Measurements from ENCODE around the gene UBL4A.
A peak's percentile ranks its signal among the peaks of the same experiment; 100 is the strongest.

UBL4A gene

DNA sequence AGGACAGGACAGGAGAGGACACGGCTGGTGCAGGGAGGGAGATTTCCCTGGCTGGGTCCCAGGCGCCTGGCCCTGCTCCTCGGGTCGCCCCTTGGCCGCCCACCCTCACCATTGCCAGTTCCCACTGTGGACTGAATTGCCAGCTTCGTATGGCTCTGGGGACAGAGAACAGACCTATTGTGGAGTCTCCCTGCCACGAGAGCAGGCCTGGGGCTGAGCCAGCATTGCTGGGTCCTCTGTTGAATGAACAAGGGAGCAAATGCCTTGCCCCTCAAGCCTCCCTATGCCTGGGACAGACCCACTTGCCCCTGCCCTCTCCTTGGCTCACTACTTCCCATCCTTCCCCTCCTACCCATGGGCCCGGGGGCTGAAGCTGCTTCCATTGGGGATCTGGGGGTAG lies 24.0 kb downstream of the UBL4A start:
- TF ChIP-seq, protein P1, sequence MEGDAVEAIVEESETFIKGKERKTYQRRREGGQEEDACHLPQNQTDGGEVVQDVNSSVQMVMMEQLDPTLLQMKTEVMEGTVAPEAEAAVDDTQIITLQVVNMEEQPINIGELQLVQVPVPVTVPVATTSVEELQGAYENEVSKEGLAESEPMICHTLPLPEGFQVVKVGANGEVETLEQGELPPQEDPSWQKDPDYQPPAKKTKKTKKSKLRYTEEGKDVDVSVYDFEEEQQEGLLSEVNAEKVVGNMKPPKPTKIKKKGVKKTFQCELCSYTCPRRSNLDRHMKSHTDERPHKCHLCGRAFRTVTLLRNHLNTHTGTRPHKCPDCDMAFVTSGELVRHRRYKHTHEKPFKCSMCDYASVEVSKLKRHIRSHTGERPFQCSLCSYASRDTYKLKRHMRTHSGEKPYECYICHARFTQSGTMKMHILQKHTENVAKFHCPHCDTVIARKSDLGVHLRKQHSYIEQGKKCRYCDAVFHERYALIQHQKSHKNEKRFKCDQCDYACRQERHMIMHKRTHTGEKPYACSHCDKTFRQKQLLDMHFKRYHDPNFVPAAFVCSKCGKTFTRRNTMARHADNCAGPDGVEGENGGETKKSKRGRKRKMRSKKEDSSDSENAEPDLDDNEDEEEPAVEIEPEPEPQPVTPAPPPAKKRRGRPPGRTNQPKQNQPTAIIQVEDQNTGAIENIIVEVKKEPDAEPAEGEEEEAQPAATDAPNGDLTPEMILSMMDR (IDR thresholded peaks at IDR 0.05; ENCODE audit: insufficient read depth, low read depth, low read length, missing control alignments): no peak
- no peak for DNase-seq (ENCODE audit: low read depth)
- H3K4me3 ChIP-seq (ENCODE audit: low read length): no peak overlapping the region

DNA sequence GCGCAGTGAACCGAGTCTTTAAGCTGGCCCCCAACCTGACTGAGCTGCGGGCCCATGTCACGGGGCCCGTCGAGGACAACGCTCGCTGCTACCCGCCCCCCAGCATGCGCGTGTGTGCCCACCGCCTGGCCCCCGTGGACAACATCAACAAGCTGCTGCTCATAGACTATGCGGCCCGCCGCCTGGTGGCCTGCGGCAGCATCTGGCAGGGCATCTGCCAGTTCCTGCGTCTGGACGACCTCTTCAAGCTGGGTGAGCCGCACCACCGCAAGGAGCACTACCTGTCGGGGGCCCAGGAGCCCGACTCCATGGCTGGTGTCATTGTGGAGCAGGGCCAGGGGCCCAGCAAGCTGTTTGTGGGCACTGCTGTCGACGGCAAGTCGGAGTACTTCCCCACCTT lies 26.1 kb downstream of the UBL4A start:
- no peak overlapping the region for H3K4me3 ChIP-seq (ENCODE audit: low read length)
- TF ChIP-seq, protein P1 (IDR thresholded peaks at IDR 0.05; ENCODE audit: insufficient read depth, low read depth, low read length, missing control alignments): peak; percentile 23
- no peak for DNase-seq (ENCODE audit: low read depth)

DNA sequence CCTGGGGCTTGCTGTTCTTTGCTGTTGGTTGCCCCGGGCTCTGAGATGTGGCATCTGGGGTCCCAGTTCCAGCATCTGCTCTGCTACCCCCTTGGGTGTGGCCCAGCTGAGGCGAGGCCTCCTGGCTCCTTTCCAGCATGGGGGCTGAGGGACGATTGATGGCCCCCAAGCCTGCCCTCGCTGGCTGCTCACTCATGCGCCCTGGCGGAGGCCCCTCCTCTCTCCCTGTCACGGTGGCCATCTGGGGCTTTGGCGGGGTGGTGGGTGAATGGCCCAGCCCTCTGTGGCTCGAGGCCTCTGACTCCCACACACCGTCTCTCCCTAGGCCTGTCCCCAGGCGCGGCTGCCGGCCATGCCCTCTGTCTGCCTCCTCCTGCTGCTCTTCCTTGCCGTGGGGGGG lies 26.6 kb downstream of the UBL4A start:
- no peak for DNase-seq (ENCODE audit: low read depth)
- TF ChIP-seq, protein P1 (IDR thresholded peaks at IDR 0.05; ENCODE audit: insufficient read depth, low read depth, low read length, missing control alignments): no peak
- H3K4me3 ChIP-seq (ENCODE audit: low read length): peak overlapping the region; percentile 60

DNA sequence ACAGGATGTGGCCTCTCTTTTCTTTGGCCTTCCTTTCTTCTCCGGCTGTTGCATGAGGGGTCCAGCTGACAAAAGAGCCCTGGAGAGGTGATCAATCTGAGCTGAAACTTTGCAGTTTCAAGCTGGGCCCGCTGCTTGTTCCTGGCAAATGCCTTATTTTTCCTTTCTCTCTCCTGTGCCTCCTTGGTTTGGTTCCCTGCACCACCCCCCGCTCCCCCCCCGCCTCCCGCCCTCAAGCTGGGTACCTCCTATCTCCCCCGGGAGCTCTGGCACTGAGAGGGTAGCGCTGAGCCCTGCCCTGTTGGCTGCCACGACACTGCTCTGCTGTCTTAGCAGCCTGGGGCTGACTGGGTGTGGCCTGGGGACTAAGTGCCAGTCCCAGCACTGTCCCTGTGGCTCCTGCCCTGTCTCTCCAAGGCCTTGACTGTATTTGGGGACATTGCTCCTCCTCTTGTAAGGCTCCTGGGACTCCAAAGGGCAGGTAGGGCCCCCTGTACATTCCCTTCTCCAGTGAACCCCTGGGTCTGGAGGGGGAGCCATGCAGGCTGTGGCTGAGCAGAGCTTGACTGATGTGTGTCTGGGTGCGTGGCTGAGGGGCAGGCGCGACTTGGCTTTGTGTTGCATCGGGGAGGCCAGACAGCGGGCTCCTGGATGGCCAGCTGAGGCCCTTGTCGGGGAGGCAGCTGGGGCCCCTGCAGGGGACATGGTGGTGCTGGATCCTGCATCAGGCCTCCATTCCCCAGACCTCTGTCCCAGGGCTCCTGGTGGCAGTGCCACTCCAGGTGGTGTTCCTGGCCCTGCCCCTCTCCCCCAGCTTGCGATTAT lies 27.2 kb downstream of the UBL4A start:
- TF ChIP-seq, protein P1 (IDR thresholded peaks at IDR 0.05; ENCODE audit: insufficient read depth, low read depth, low read length, missing control alignments): no peak
- peak overlapping the region; percentile 60 for H3K4me3 ChIP-seq (ENCODE audit: low read length)
- peak; percentile 17 for DNase-seq (ENCODE audit: low read depth)

DNA sequence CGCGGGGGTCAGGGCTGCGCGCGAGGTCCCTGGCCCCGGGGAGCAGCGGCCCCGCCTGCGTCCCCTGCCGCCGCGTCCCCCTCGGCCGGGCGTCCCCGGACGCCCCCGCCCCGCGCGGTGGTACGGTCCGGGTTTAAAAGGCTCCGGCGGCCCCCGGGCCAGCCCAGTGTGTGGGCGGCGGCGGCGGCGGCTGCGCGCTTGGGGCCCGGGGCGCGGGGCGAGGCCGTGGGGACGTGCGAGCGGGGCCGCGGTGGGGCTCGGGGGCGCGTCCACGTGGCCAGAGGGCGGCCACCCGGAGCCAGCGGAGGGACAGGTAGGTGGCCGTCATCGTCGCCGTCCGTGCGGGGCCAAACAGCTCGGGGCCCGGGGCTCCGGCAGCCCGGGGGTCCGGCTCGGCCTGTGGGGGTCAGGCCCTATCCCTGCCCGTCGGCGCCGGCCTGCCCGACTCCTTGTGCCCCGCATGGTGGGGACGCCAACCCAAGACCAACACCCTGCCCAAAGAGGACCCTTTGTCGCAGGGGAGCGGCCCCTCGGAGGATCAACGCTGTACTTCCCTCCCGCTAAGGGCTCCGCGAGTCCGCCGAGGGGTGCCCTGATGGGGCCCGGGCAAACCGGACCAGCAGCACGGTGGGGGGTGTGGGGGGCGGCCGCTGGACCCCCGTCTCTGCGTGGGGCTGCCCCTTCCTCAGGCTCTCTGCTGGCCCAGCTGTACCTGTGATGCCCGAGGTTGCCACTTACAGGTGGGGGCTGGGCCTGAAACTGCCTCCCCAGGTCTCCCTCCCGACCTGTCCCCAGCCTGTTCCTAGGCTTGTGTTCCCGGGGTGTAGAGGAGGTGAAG lies 28.1 kb downstream of the UBL4A start, which contains the start of gene PLXNA3:
TSS of gene PLXNA3 (plus strand) at position 166 of the 838 bp plus-strand sequence. CDS start 1,903 bp downstream, outside the sequence.
- H3K4me3 ChIP-seq (ENCODE audit: low read length): peak within 1 kb of the TSS; percentile 60
- TF ChIP-seq, protein P1 (IDR thresholded peaks at IDR 0.05; ENCODE audit: insufficient read depth, low read depth, low read length, missing control alignments): no peak
- DNase-seq (ENCODE audit: low read depth): peak; percentile 45

DNA sequence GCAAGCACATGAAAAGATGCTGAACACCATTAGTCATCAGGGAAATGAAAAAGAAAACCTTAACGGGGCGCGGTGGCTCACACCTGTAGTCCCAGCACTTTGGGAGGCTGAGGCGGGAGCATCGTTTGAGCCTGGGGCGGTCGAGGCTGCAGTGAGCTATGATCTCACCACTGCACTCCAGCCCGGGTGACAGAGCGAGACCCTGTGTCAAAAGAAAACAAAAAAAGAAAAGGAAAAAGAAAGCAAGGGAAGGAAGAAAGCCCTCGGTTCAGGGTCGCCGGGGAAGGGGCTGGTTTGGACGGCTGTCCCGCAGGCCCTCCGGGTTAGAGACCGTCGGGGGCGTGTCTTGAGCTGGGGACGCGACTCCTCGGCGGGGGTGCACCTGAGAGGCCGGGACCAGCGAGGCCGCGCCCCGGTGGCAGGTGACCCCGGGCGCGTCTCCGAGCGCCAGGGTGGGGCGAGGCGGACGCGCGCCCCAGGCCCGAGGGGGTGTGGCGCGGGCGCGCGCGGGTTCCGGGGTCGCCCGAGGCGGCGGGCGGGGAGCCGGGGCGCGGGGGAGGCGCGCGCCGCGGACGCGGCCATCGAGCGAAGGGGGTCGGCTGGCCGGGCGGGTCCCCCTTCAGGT lies 28.8 kb downstream of the UBL4A start:
- TF ChIP-seq, protein P1 (IDR thresholded peaks at IDR 0.05; ENCODE audit: insufficient read depth, low read depth, low read length, missing control alignments): no peak
- peak overlapping the region; percentile 29 for H3K4me3 ChIP-seq (ENCODE audit: low read length)
- peak; percentile 72 for DNase-seq (ENCODE audit: low read depth)

Data from epithelial cell of esophagus (primary cell).